Measurements from ENCODE around the gene LEKR1.

DNA sequence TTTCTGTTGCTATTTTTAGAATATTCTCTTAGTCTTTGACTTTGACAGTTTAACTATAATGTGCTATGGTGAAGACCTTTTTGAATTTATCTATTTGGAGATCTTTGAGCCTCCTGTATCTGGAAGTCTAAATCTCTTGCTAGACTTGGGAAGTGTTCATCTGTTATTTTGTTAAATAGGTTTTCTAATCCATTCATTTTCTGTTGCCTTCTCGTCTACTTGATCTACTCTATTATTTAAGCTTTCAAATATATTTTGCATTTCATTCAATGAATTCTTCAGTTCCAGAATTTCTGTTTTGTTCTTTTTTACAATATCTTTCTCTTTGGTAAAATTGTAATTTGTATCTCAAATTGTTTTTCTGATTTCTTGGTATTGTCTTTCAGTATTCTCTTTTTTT lies 47.8 kb downstream of the LEKR1 start:
- TF ChIP-seq SUZ12 (IDR thresholded peaks at IDR 0.05; ENCODE audit: extremely low read depth, insufficient read depth, insufficient read length): no peak
- no peak for TF ChIP-seq YY1 (IDR thresholded peaks at IDR 0.05; ENCODE audit: insufficient read depth, insufficient read length)
